ENCODE results near the gene ENHO. TPM values are rescaled to one million over a fixed set of nuclear protein-coding genes. Genes with fewer than 3 reads are reported as not detected.

ENHO gene
- total and polyA plus RNA-seq, 3 donors from 2014 or later, result 24.7 to 31.2 (median 25.7) TPM

DNA sequence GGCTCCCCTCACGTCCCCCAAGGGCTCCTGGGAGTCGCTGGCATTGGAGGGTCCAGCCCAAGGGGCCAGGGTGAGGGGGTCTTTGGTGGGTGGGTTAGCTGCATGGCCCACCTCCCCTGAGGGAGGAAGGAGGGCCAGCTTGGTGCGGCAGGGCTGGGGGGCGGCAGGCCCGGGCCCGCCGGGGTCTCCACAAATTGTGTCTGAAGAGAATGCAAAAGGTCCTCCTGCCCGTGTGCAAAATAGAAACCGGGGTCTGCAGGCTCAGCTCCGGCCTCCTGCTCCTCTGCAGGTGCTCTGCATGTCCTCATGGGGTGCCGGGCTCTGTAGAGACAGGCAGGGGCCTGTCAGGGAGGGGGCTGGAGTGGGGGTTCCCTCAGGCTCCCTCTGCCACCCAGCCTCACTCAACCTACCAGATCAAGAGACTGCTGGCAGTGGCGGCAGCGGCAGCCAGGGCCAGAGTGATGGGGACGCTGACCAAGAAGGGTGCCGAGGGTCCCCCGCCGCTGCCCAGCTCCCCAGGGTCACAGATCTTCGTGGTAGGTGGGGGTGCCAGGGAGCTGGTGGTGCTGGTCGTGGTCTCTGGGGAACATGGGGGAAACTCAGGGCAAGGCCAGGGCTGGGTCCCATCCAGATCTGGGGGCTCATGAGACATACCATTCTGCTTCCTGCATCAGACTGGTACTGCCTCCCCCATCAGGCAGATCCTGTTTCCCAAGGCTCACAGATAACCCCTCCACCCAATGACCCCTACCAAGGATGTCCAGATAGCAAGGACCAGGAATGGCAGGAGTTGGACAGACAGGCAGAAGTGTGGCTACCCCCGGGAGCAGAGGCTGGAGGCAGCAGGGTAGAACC lies 29.2 kb upstream of the ENHO start:
- WGBS, 2 donors, result 90 to 91% methylated on average over 12 to 20 of the region's 20 CpGs
- H3K4me3 ChIP-seq, result no peak overlapping the region
- H3K4me1 ChIP-seq, result no peaks in the 10 kb centered on the region
- TF ChIP-seq, protein P1, sequence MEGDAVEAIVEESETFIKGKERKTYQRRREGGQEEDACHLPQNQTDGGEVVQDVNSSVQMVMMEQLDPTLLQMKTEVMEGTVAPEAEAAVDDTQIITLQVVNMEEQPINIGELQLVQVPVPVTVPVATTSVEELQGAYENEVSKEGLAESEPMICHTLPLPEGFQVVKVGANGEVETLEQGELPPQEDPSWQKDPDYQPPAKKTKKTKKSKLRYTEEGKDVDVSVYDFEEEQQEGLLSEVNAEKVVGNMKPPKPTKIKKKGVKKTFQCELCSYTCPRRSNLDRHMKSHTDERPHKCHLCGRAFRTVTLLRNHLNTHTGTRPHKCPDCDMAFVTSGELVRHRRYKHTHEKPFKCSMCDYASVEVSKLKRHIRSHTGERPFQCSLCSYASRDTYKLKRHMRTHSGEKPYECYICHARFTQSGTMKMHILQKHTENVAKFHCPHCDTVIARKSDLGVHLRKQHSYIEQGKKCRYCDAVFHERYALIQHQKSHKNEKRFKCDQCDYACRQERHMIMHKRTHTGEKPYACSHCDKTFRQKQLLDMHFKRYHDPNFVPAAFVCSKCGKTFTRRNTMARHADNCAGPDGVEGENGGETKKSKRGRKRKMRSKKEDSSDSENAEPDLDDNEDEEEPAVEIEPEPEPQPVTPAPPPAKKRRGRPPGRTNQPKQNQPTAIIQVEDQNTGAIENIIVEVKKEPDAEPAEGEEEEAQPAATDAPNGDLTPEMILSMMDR (IDR thresholded peaks at IDR 0.05), result no peak
- no peak for TF ChIP-seq POLR2A (IDR thresholded peaks at IDR 0.05)
- intact Hi-C loops (cut with DNase I; ENCODE audit: low total_unique reads), result loop anchor here (5.0 kb wide), 1 partner anchor 40 kb away; no protein-coding TSS in a partner anchor
- H3K36me3 ChIP-seq (ENCODE audit: low read depth, missing control alignments), result no peaks in the 10 kb centered on the region
- no peak for DNase-seq
- H3K27ac ChIP-seq, result no peak overlapping the region
- no peaks in the 10 kb centered on the region for H3K9me3 ChIP-seq
- H3K27me3 ChIP-seq, result no peaks in the 10 kb centered on the region

DNA sequence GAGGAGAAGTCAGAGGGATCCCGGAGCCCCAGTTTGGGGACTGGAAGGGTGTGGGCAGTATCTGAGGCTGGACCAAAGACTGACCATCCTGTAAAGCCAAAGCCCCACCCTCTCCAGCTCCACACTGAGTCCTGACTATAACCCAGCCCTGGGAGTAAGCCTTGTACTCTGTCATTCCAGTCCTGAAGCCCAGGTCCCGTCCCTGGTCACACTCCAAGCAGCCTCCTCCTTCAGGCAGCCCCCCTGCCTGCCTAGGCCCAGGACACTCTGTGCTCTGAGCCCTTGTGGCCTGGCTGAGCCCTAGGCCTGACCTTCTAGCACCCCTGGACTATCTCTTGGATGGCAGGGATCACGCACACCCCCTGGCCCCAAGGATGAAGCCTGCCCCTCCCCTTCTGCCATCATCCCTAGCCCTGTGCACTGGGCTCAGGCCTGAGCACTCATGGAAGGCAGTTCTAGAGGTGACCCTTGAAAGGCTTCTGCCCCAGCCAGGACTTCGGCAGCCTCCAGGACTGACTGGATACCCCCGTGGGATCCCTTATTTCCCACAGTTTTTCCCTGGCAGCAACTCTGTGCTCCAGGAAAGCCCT lies 28.0 kb upstream of the ENHO start:
- Histone ChIP-seq H3K27me3 (no peaks in the 10 kb centered on the region), H3K4me1 (no peaks in the 10 kb centered on the region), H3K36me3 (ENCODE audit: low read depth, missing control alignments) (no peaks in the 10 kb centered on the region), H3K27ac (no peak overlapping the region), H3K4me3 (no peak overlapping the region), H3K9me3 (no peaks in the 10 kb centered on the region)
- 83 to 85% methylated on average over 5 of the region's 5 CpGs for WGBS, 2 donors
- TF ChIP-seq, protein P1 (IDR thresholded peaks at IDR 0.05), result no peak
- no peak for TF ChIP-seq POLR2A (IDR thresholded peaks at IDR 0.05)
- intact Hi-C loops (cut with DNase I; ENCODE audit: low total_unique reads), result loop anchor here (5.0 kb wide), 1 partner anchor 42 kb away; no protein-coding TSS in a partner anchor
- no peak for DNase-seq

DNA sequence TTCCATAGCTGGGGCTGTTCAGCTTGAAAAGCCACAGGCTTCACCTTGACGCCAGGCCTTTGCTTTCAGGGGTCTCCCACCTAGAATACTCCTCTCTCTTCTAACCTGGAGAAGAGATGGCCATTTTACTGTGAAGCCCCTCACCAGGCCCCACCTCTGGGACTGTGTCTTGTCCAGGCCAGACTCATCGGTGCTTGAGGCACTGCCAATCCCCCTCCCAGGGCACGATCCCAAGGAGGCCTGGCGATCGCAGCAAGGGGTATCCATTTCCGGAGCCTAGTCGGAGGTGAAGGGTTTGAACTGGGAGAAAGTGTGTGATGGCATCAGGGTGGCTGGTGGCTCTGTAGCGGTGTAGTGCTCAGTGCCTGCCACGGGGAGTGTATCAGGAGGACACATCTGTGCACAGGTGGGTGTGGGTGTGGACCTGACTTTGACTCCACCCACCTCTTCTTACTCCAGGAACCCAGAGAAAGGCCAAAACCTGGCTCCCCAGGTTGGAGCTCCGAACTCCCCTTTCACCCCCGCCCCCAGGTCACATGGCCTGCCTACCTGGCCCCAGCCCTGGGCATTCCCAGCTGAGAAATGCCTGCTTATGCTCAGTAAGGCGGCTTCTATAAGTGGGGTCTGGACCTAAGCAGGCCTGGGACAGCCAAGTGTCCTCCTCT lies 27.4 kb upstream of the ENHO start:
- Histone ChIP-seq H3K36me3 (ENCODE audit: low read depth, missing control alignments) (no peaks in the 10 kb centered on the region), H3K27me3 (no peaks in the 10 kb centered on the region), H3K4me1 (no peaks in the 10 kb centered on the region), H3K4me3 (no peak overlapping the region), H3K27ac (no peak overlapping the region), H3K9me3 (no peaks in the 10 kb centered on the region)
- WGBS, 2 donors, result 56 to 86% methylated on average over 3 to 12 of the region's 12 CpGs
- no peak for TF ChIP-seq POLR2A (IDR thresholded peaks at IDR 0.05)
- TF ChIP-seq, protein P1 (IDR thresholded peaks at IDR 0.05), result no peak
- intact Hi-C loops (cut with DNase I; ENCODE audit: low total_unique reads), result loop anchor here (5.0 kb wide), 1 partner anchor 42 kb away; no protein-coding TSS in a partner anchor
- DNase-seq, result no peak

DNA sequence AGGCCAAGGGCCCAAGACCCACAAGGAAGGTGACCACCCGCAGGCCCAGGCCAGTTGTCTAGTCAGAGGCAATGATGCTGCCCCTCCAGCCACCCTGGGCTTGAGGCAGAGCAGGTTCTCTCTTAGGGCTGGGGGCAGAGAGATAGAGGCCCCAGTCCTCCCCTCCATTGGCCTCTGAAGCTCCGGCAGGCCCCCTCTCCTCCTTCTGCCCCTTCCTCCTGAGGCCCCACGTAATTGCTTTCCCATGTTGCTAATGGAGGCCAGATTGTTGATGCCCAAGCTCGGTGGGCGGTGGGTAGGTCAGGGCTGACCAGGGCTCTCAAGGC lies 26.6 kb upstream of the ENHO start:
- no peak overlapping the region for H3K4me3 ChIP-seq
- TF ChIP-seq, protein P1 (IDR thresholded peaks at IDR 0.05), result no peak
- TF ChIP-seq POLR2A (IDR thresholded peaks at IDR 0.05), result no peak
- H3K9me3 ChIP-seq, result no peaks in the 10 kb centered on the region
- no peaks in the 10 kb centered on the region for H3K4me1 ChIP-seq
- H3K36me3 ChIP-seq (ENCODE audit: low read depth, missing control alignments), result no peaks in the 10 kb centered on the region
- 87 to 92% methylated on average over 2 to 5 of the region's 5 CpGs for WGBS, 2 donors
- DNase-seq, result peak; percentile 11
- H3K27ac ChIP-seq, result no peak overlapping the region
- no peaks in the 10 kb centered on the region for H3K27me3 ChIP-seq
- intact Hi-C loops (cut with DNase I; ENCODE audit: low total_unique reads), result no loop called here

Data from testis (tissue), 3 donors.